PC-3 (cell line): Measurements from ENCODE around the gene FAM174B.

Experiments used
- CTCF ChIP-seq: fragments of 300-600 bp; sonication (generic); conservative IDR thresholded peaks from 2 replicates; pipeline ENCODE4 v1.5.1; 2017; ENCODE audit warnings: antibody characterized with exemption, low read depth, mild to moderate bottlenecking, low read length
- EZH2 ChIP-seq: fragments of 300-600 bp; sonication (generic); IDR thresholded peaks from one replicate; pipeline ENCODE4 v1.6.1; 2017; ENCODE audit warnings: antibody characterized with exemption, mild to moderate bottlenecking, low read length; ENCODE audit not compliant: unreplicated experiment
- EZH2phosphoT487 ChIP-seq: fragments of 300-600 bp; sonication (generic); IDR thresholded peaks from 2 replicates; pipeline ENCODE4 v1.6.1; 2018; ENCODE audit warnings: mild to moderate bottlenecking, antibody characterized with exemption, low read length, borderline replicate concordance

- TF ChIP-seq CTCF (no peak), EZH2 (no peak), EZH2phosphoT487 (no peak)
Measured at GRCh38 chr15:92661956-92662355, 6.4 kb upstream of the FAM174B start.
